RWPE2 (cell line): ENCODE measurements around the gene NLRX1.
A peak's percentile ranks its signal among the peaks of the same experiment; 100 is the strongest.

Experiments
- ATAC-seq: fragments of 200-7000 bp; cut with Tn5 transposase; 3 replicates; pipeline ENCODE4 v1.9.1; 2021; ENCODE audit warnings: low read depth
- DNase-seq: peaks from one replicate; pipeline ENCODE4 v3.0.0-alpha.2; 2020; ENCODE audit warnings: low spot score
- H3K27ac ChIP-seq: fragments of 450-650 bp; 2 replicates; pipeline ENCODE4 v1.5.1; 2017; ENCODE audit warnings: mild to moderate bottlenecking; ENCODE audit not compliant: poor library complexity, severe bottlenecking
- H3K27me3 ChIP-seq: fragments of 250-450 bp; sonication (Bioruptor Pico); 2 replicates; pipeline ENCODE4 v1.5.1; 2021; ENCODE audit warnings: mild to moderate bottlenecking, moderate library complexity; ENCODE audit not compliant: insufficient read depth, poor library complexity, severe bottlenecking
- H3K36me3 ChIP-seq: fragments of 250-450 bp; sonication (Bioruptor Pico); 2 replicates; pipeline ENCODE4 v1.5.1; 2020; ENCODE audit warnings: low read depth, mild to moderate bottlenecking, moderate library complexity
- H3K4me1 ChIP-seq: fragments of 250-450 bp; sonication (Bioruptor Pico); 2 replicates; pipeline ENCODE4 v1.5.1; 2021; ENCODE audit warnings: mild to moderate bottlenecking, moderate library complexity; ENCODE audit not compliant: insufficient read depth, poor library complexity, severe bottlenecking
- H3K4me3 ChIP-seq: fragments of 250-450 bp; sonication (Bioruptor Pico); 2 replicates; pipeline ENCODE4 v1.5.1; 2021; ENCODE audit warnings: mild to moderate bottlenecking, moderate library complexity; ENCODE audit not compliant: severe bottlenecking
- H3K9me3 ChIP-seq: fragments of 250-450 bp; sonication (Bioruptor Pico); 2 replicates; pipeline ENCODE4 v1.5.1; 2021; ENCODE audit warnings: mild to moderate bottlenecking, moderate library complexity; ENCODE audit not compliant: severe bottlenecking
- CTCF ChIP-seq: fragments of 450-650 bp; IDR thresholded peaks from one replicate; pipeline ENCODE4 v1.5.1; 2017; ENCODE audit warnings: mild to moderate bottlenecking, moderate library complexity; ENCODE audit not compliant: poor library complexity, severe bottlenecking

Gene NLRX1

GRCh38 chr11:119149018-119149785 lies 19.3 kb upstream of the NLRX1 start, which contains the start of gene ABCG4:
TSS of gene ABCG4 (plus strand) at chr11:119149052. CDS start at chr11:119149966, 914 bp downstream.
- no peaks in the 10 kb centered on the region for H3K9me3 ChIP-seq
- peak within 1 kb of the TSS; percentile 37 for H3K4me3 ChIP-seq
- H3K36me3 ChIP-seq, result no peaks in the 10 kb centered on the region
- peak; percentile 41 for ATAC-seq
- no peak for TF ChIP-seq CTCF
- no peaks in the 10 kb centered on the region for H3K4me1 ChIP-seq
- no peak within 1 kb of the TSS for H3K27ac ChIP-seq
- DNase-seq, result no peak
- no peaks in the 10 kb centered on the region for H3K27me3 ChIP-seq

GRCh38 chr11:119149786-119150275 lies 18.7 kb upstream of the NLRX1 start:
- TF ChIP-seq CTCF, result no peak
- no peak overlapping the region for H3K27ac ChIP-seq
- no peak for DNase-seq
- no peak overlapping the region for H3K4me3 ChIP-seq
- H3K27me3 ChIP-seq, result no peaks in the 10 kb centered on the region
- no peak for ATAC-seq
- H3K9me3 ChIP-seq, result no peaks in the 10 kb centered on the region
- H3K36me3 ChIP-seq, result no peaks in the 10 kb centered on the region
- H3K4me1 ChIP-seq, result no peaks in the 10 kb centered on the region

GRCh38 chr11:119152043-119152442 lies 16.5 kb upstream of the NLRX1 start:
- Histone ChIP-seq H3K4me3 (no peak overlapping the region), H3K27me3 (no peaks in the 10 kb centered on the region), H3K36me3 (no peaks in the 10 kb centered on the region), H3K4me1 (no peaks in the 10 kb centered on the region), H3K27ac (no peak overlapping the region), H3K9me3 (no peaks in the 10 kb centered on the region)
- no peak for ATAC-seq
- no peak for TF ChIP-seq CTCF
- no peak for DNase-seq

GRCh38 chr11:119152604-119153003 lies 15.9 kb upstream of the NLRX1 start:
- no peak for DNase-seq
- no peak for ATAC-seq
- H3K4me3 ChIP-seq, result no peak overlapping the region
- no peaks in the 10 kb centered on the region for H3K9me3 ChIP-seq
- no peaks in the 10 kb centered on the region for H3K36me3 ChIP-seq
- no peak overlapping the region for H3K27ac ChIP-seq
- no peak for TF ChIP-seq CTCF
- no peaks in the 10 kb centered on the region for H3K4me1 ChIP-seq
- H3K27me3 ChIP-seq, result no peaks in the 10 kb centered on the region
